Calu3 (cell line): Measurements from ENCODE around the gene EYA3. TPM values are rescaled to one million over a fixed set of nuclear protein-coding genes. Genes with fewer than 3 reads are reported as not detected.

Experiments used
- BruUV-seq: library from RNA; stranded (reverse); fragments of 400-500 nt; replicated peaks from 2 replicates; lab custom pipeline; 2021; lab: Mats Ljungman, UMichigan
- CTCF ChIA-PET: fragments of 300-600 bp; sonication (Branson Sonifier 250); formaldehyde crosslinking; loops from one replicate; lab custom pipeline; 2022; ENCODE audit warnings: antibody characterized with exemption; lab: Charles Lee
- DNase-seq: peaks from one replicate; pipeline ENCODE4 v3.0.0; 2022
- H3K27ac Mint-ChIP-seq: one replicate; pipeline ENCODE4 v1.8.0; 2022; ENCODE audit warnings: mixed read lengths; ENCODE audit not compliant: unreplicated experiment
- H3K27me3 Mint-ChIP-seq: one replicate; pipeline ENCODE4 v1.8.0; 2022; ENCODE audit warnings: mixed read lengths; ENCODE audit not compliant: unreplicated experiment
- H3K36me3 Mint-ChIP-seq: one replicate; pipeline ENCODE4 v1.8.0; 2022; ENCODE audit warnings: mild to moderate bottlenecking, moderate library complexity, mixed read lengths; ENCODE audit not compliant: insufficient read depth, unreplicated experiment
- H3K4me1 Mint-ChIP-seq: one replicate; pipeline ENCODE4 v1.8.0; 2022; ENCODE audit warnings: mild to moderate bottlenecking, low read depth, mixed read lengths; ENCODE audit not compliant: unreplicated experiment
- H3K4me3 Mint-ChIP-seq: one replicate; pipeline ENCODE4 v1.8.0; 2022; ENCODE audit warnings: mild to moderate bottlenecking, low read depth, moderate library complexity, mixed read lengths; ENCODE audit not compliant: unreplicated experiment
- H3K9me3 Mint-ChIP-seq: one replicate; pipeline ENCODE4 v1.8.0; 2022; ENCODE audit warnings: low read depth, mixed read lengths; ENCODE audit not compliant: unreplicated experiment
- intact Hi-C: fragments of 100-400 bp; cut with micrococcal nuclease; formaldehyde crosslinking; loops from one replicate; pipeline ENCODE4 v1.10.0; 2022; ENCODE audit not compliant: unreplicated experiment
- total RNA-seq: library from RNA; stranded (reverse); gene quantifications from 2 replicates; pipeline ENCODE4 v1.2.3, GENCODE V29; 2022
- TF ChIP-seq, protein P1 (sequence below): fragments of 200-600 bp; IDR thresholded peaks from one replicate; pipeline ENCODE4 v1.8.0; 2022; ENCODE audit warnings: antibody characterized with exemption; ENCODE audit not compliant: unreplicated experiment

Gene EYA3
- total RNA-seq, 1 experiment from 2014 or later = 18.8 TPM

DNA sequence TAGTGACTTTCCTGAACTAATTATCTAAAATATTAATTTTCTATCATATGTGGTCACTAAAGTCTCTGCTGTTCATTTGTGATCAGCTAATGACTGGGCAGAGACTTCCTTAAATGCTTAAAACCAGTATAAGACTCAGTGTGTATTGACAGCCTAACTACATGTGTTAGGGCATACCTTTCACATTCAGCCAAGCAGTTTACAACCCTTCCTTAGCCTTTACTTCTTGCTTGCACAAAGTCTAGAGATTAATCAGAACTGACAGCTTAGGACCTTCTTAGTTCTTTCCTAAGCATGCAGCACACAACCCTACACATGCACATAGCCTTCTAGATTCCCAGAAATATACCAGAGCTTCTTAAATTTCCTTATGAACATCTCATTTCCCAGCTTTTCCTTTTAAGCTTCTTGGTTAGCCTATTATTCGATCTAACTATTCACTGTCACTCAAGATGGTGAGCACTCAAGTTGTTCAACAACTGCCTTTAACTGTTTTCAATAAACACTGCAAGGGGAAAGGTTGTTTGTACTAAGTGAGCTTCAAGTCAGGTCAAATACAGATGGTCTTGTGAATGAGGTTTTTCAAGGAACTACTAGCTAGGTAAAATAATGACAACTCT lies 13.4 kb downstream of the EYA3 start:
- no peak for DNase-seq
- H3K4me1 Mint-ChIP-seq = peaks cover 27% of the 10 kb centered on the region
- no peaks in the 10 kb centered on the region for H3K27me3 Mint-ChIP-seq
- intact Hi-C loops = no loop called here
- CTCF ChIA-PET = no interaction called here
- BruUV-seq = no TSS peak
- H3K36me3 Mint-ChIP-seq = no peaks in the 10 kb centered on the region
- H3K27ac Mint-ChIP-seq = no peak overlapping the region
- no peaks in the 10 kb centered on the region for H3K9me3 Mint-ChIP-seq
- no peak overlapping the region for H3K4me3 Mint-ChIP-seq
- TF ChIP-seq, protein P1, sequence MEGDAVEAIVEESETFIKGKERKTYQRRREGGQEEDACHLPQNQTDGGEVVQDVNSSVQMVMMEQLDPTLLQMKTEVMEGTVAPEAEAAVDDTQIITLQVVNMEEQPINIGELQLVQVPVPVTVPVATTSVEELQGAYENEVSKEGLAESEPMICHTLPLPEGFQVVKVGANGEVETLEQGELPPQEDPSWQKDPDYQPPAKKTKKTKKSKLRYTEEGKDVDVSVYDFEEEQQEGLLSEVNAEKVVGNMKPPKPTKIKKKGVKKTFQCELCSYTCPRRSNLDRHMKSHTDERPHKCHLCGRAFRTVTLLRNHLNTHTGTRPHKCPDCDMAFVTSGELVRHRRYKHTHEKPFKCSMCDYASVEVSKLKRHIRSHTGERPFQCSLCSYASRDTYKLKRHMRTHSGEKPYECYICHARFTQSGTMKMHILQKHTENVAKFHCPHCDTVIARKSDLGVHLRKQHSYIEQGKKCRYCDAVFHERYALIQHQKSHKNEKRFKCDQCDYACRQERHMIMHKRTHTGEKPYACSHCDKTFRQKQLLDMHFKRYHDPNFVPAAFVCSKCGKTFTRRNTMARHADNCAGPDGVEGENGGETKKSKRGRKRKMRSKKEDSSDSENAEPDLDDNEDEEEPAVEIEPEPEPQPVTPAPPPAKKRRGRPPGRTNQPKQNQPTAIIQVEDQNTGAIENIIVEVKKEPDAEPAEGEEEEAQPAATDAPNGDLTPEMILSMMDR = no peak

DNA sequence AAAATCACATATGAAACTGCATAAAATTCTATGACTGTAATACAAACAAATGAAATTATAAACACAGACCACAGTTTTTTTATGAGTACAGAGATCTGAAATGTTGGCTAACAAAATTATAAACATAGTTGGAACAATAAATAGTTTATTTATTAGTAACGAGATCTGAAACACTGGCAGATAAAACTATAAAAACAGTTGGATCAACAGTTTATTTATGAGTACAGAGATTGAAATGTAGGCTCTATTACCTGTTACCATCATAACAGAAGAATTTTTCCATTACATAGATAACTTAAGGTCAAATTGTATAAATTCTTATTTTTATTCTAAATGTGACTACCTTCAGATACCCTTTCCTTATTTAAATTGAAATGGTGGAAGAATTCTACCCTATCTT lies 14.5 kb downstream of the EYA3 start:
- no TSS peak for BruUV-seq
- CTCF ChIA-PET = no interaction called here
- Mint-ChIP-seq H3K36me3 (no peaks in the 10 kb centered on the region), H3K27ac (no peak overlapping the region), H3K4me1 (peaks cover 19% of the 10 kb centered on the region), H3K9me3 (no peaks in the 10 kb centered on the region), H3K27me3 (no peaks in the 10 kb centered on the region), H3K4me3 (no peak overlapping the region)
- intact Hi-C loops = no loop called here
- TF ChIP-seq, protein P1 = no peak
- no peak for DNase-seq

DNA sequence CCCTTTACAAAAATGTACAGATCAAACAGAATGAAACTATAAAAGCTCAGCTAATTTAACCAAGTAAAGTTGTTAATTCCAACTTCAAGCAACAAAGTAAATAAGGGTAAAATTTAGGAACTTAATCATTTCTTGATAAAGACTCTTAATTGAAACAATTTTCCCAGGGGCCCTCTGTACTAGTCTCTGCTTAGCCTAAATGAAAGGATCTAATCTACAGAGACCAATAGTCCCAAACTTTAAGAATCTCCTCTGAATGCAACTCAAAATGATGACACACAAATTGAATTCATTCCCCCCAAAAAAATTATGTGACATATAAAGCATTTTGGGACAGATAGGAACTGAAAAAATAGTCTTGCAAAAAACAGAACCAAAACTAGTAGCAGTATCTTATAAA lies 16.6 kb downstream of the EYA3 start:
- no peak overlapping the region for H3K4me3 Mint-ChIP-seq
- no peaks in the 10 kb centered on the region for H3K9me3 Mint-ChIP-seq
- H3K27me3 Mint-ChIP-seq = no peaks in the 10 kb centered on the region
- H3K4me1 Mint-ChIP-seq = peaks cover 24% of the 10 kb centered on the region
- no TSS peak for BruUV-seq
- no peaks in the 10 kb centered on the region for H3K36me3 Mint-ChIP-seq
- H3K27ac Mint-ChIP-seq = no peak overlapping the region
- no peak for DNase-seq
- intact Hi-C loops = no loop called here
- CTCF ChIA-PET = interaction anchor here (1.3 kb wide), 1 partner anchor 8 kb away, joined by 5 read pairs; no protein-coding TSS in a partner anchor
- TF ChIP-seq, protein P1 = no peak

DNA sequence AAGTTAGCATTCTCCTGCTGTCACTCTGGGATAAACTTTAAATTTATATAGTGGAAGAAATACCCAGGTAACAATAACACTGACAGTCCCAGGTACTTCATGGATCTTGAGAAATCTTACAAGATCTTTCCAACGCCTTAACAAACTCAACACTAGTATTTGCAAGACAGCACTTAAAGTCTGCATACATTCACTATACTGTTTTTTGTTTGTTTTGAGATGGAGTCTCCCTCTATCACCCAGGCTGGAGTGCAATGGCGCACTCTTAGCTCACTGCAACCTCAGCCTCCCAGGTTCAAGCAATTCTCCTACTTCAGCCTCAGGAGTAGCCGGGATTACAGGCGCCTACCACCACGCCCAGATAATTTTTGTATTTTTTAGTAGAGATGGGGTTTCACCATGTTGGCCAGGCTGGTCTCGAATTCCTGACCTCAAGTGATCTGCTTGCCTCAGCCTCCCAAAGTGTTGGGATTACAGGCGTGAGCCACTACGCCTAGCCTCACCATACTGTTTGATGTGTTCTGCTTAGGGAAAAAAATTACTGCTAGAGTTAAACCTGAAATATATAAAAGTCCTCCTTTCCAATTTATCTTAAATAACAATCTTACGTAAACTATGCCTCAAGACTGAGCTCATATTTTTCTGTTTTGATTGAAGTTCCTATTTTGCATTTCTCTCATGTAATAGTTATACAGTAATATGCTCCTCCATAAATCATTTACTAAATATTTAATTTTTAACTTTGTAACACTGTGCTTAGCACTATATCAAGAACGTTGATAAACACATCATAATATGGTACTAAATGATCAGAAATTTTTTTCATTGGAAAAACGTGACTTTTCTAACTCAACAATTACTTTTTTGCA lies 17.5 kb downstream of the EYA3 start:
- no peak for DNase-seq
- intact Hi-C loops = no loop called here

More for the DNA sequence above, 17.5 kb downstream of the EYA3 start:
- H3K27ac Mint-ChIP-seq = no peak overlapping the region
- CTCF ChIA-PET = interaction anchor here (0.6 to 1.3 kb wide), 2 partner anchors 9 to 138 kb away, joined by 5 read pairs; no protein-coding TSS in a partner anchor
- peaks cover 26% of the 10 kb centered on the region for H3K4me1 Mint-ChIP-seq
- peak overlapping the region; percentile 19 for H3K4me3 Mint-ChIP-seq
- no peaks in the 10 kb centered on the region for H3K27me3 Mint-ChIP-seq
- TF ChIP-seq, protein P1 = no peak
- no TSS peak for BruUV-seq
- no peaks in the 10 kb centered on the region for H3K9me3 Mint-ChIP-seq
- no peaks in the 10 kb centered on the region for H3K36me3 Mint-ChIP-seq
